Adrenal gland (tissue), 5 donors: ENCODE data around the gene TPD52L3.

ENCODE experiments used
- POLR2A ChIP-seq, 2 donors: fragments of 450-650 bp; IDR thresholded peaks; one replicate each; pipeline ENCODE4 v1.6.1; 2017; ENCODE audit warnings: antibody characterized with exemption in 2 of 2, mild to moderate bottlenecking in 2 of 2, moderate library complexity in 1 of 2
- TF ChIP-seq, protein P1 (sequence below), 6 experiments: fragments of 450-650 bp in 4 of 6; fragments of 200-600 bp in 2 of 6; sonication (generic) in 1 of 6; IDR thresholded peaks; 1 replicate in 5 of 6; 2 replicates in 1 of 6; pipeline versions ENCODE4 v1.5.1 to v1.8.0; 2016 to 2021; ENCODE audit warnings: antibody characterized with exemption in 6 of 6, mild to moderate bottlenecking in 2 of 6, moderate library complexity in 1 of 6
- donor health status: DM: no; HTN: no; CAD: no.

DNA sequence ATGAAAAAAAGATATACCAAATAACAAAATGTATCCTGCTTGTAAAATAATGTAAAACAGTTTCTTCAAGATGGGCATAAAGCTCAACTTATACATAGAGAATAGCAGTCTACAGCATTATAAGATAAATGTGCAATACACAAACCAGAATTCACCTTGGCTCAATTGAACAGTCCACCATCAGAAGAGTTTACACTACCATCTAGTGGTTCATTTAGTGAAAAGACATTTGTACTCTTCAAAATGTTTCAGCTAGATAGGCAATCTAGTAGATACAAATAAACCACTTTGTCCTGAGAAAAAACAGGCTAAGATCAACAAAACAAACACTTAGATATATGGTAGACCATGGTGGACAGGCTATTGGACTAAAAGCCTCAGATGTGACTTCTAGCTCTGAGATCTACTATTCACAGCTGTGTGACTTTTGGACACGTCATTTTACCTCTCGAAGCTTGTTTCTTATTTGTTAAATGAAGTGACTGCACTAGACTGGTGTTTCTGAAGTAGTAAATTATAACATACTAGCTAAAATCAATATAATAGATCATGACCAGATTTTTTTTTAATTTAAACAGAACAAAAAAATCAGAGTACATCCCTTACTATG, 22.1 kb upstream of the TPD52L3 start:
- TF ChIP-seq, protein P1, sequence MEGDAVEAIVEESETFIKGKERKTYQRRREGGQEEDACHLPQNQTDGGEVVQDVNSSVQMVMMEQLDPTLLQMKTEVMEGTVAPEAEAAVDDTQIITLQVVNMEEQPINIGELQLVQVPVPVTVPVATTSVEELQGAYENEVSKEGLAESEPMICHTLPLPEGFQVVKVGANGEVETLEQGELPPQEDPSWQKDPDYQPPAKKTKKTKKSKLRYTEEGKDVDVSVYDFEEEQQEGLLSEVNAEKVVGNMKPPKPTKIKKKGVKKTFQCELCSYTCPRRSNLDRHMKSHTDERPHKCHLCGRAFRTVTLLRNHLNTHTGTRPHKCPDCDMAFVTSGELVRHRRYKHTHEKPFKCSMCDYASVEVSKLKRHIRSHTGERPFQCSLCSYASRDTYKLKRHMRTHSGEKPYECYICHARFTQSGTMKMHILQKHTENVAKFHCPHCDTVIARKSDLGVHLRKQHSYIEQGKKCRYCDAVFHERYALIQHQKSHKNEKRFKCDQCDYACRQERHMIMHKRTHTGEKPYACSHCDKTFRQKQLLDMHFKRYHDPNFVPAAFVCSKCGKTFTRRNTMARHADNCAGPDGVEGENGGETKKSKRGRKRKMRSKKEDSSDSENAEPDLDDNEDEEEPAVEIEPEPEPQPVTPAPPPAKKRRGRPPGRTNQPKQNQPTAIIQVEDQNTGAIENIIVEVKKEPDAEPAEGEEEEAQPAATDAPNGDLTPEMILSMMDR (IDR thresholded peaks at IDR 0.05): peak; percentile 32 to 82 (median 66)
- no peak for TF ChIP-seq POLR2A (IDR thresholded peaks at IDR 0.05)
